H1 (cell line): ENCODE data around the gene C3orf20. TPM values are rescaled to one million over a fixed set of nuclear protein-coding genes. Genes with fewer than 3 reads are reported as not detected.

Experiments used
- CTCF ChIA-PET: fragments of 300-600 bp; sonication (Branson Sonifier 250); formaldehyde crosslinking; loops from one replicate; lab custom pipeline; 2021; ENCODE audit not compliant: partially characterized antibody; lab: Charles Lee
- POLR2A ChIA-PET: fragments of 300-600 bp; sonication (Branson Sonifier 250); formaldehyde crosslinking; loops from one replicate; lab custom pipeline; 2021; ENCODE audit warnings: inconsistent platforms; ENCODE audit not compliant: partially characterized antibody; lab: Charles Lee
- DNase-seq, 2 experiments: peaks; one replicate each; pipeline versions ENCODE4 v3.0.0 to v3.0.0-alpha.2; 2010 to 2022; ENCODE audit warnings: low spot score in 2 of 2, low read depth in 1 of 2, mixed read lengths in 1 of 2
- FAIRE-seq: peaks from 2 replicates; lab custom pipeline; 2011; peaks lifted over from hg19 to GRCh38; lab: Jason Lieb, UNC
- H2AFZ ChIP-seq: 2 replicates; pipeline ENCODE4 v1.8.1; 2012; ENCODE audit warnings: low read length, inconsistent platforms
- H2AK5ac ChIP-seq: 2 replicates; pipeline ENCODE4 v1.6.1; 2013; ENCODE audit warnings: low read depth, low read length
- H2BK120ac ChIP-seq: replicated peaks from 2 replicates; pipeline ENCODE3; 2013; ENCODE audit warnings: low read depth, low read length, inconsistent platforms
- H2BK12ac ChIP-seq: 2 replicates; pipeline ENCODE4 v1.6.1; 2013; ENCODE audit warnings: low read depth, low read length
- H2BK15ac ChIP-seq: 2 replicates; pipeline ENCODE4 v1.6.1; 2013; ENCODE audit warnings: low read length
- H2BK20ac ChIP-seq: 2 replicates; pipeline ENCODE4 v1.6.1; 2013; ENCODE audit warnings: low read length
- H2BK5ac ChIP-seq: 2 replicates; pipeline ENCODE4 v1.6.1; 2013; ENCODE audit warnings: low read depth, low read length
- H3K14ac ChIP-seq: 2 replicates; pipeline ENCODE4 v1.6.1; 2013; ENCODE audit warnings: inconsistent platforms; ENCODE audit not compliant: insufficient read length
- H3K18ac ChIP-seq: 2 replicates; pipeline ENCODE4 v1.6.1; 2013; ENCODE audit warnings: low read length; ENCODE audit errors: extremely low read depth
- H3K23ac ChIP-seq: 2 replicates; pipeline ENCODE4 v1.6.1; 2013; ENCODE audit warnings: inconsistent platforms; ENCODE audit not compliant: insufficient read length
- H3K23me2 ChIP-seq: 2 replicates; pipeline ENCODE4 v1.6.1; 2013; ENCODE audit warnings: low read depth, low read length
- H3K27ac ChIP-seq: 2 replicates; pipeline ENCODE4 v1.6.1; 2011; ENCODE audit warnings: low read depth, low read length, inconsistent platforms
- H3K27me3 ChIP-seq, 4 experiments: replicated peaks in 1 of 4; 1 replicate in 1 of 4; 2 replicates in 3 of 4; pipeline versions ENCODE4 v1.6.1 to v1.8.1; 2011 to 2013; ENCODE audit warnings: low read length in 3 of 4, mild to moderate bottlenecking in 3 of 4, inconsistent platforms in 2 of 4, mixed read lengths in 2 of 4, moderate library complexity in 1 of 4; ENCODE audit not compliant: control insufficient read depth in 3 of 4, insufficient read depth in 3 of 4; ENCODE audit errors: extremely low read depth in 1 of 4
- H3K36me3 ChIP-seq, 4 experiments: 2 replicates each; pipeline versions ENCODE4 v1.6.1 to v1.8.1; 2011 to 2013; ENCODE audit warnings: mild to moderate bottlenecking in 4 of 4, low read length in 3 of 4, moderate library complexity in 2 of 4, control low read depth in 1 of 4, inconsistent platforms in 1 of 4; ENCODE audit not compliant: insufficient read depth in 4 of 4, control insufficient read depth in 2 of 4
- H3K4ac ChIP-seq: replicated peaks from 2 replicates; pipeline ENCODE3; 2013; ENCODE audit warnings: low read length, low read depth, mixed read lengths, inconsistent platforms; ENCODE audit not compliant: insufficient read length
- H3K4me1 ChIP-seq, 4 experiments: replicated peaks in 1 of 4; 1 replicate in 1 of 4; 2 replicates in 3 of 4; pipeline versions ENCODE4 v1.6.1 to v1.8.1; 2011 to 2013; ENCODE audit warnings: low read length in 3 of 4, inconsistent platforms in 2 of 4, mixed read lengths in 1 of 4; ENCODE audit not compliant: insufficient read depth in 4 of 4, control insufficient read depth in 3 of 4
- H3K4me2 ChIP-seq, 2 experiments: 2 replicates each; pipeline versions ENCODE4 v1.6.1 to v1.8.1; 2011 to 2013; ENCODE audit warnings: low read depth in 2 of 2, low read length in 2 of 2, control low read depth in 1 of 2, inconsistent platforms in 1 of 2, mild to moderate bottlenecking in 1 of 2; ENCODE audit not compliant: insufficient read depth in 1 of 2
- H3K4me3 ChIP-seq, 4 experiments: fragments of 200-600, 300-600 bp in 1 of 4; sonication (generic), shearing (Covaris generic), sonication (Bioruptor Twin) in 1 of 4; 2 replicates each; pipeline versions ENCODE4 v1.5.1 to v1.8.1; 2011 to 2016; ENCODE audit warnings: low read length in 4 of 4, low read depth in 3 of 4, control low read depth in 2 of 4, inconsistent platforms in 2 of 4, mild to moderate bottlenecking in 2 of 4, mixed read lengths in 1 of 4, moderate library complexity in 1 of 4; ENCODE audit not compliant: insufficient read depth in 2 of 4; ENCODE audit errors: extremely low read depth in 1 of 4
- H3K56ac ChIP-seq: replicated peaks from 2 replicates; pipeline ENCODE3; 2013; ENCODE audit warnings: low read depth, mild to moderate bottlenecking, mixed read lengths, low read length, inconsistent platforms; ENCODE audit not compliant: insufficient read length
- H3K79me1 ChIP-seq: 2 replicates; pipeline ENCODE4 v1.6.1; 2013; ENCODE audit warnings: low read depth, low read length, control low read depth
- H3K79me2 ChIP-seq, 2 experiments: 2 replicates each; pipeline versions ENCODE4 v1.6.1 to v1.8.1; 2012 to 2013; ENCODE audit warnings: low read length in 2 of 2, mild to moderate bottlenecking in 2 of 2, inconsistent platforms in 1 of 2; ENCODE audit not compliant: insufficient read depth in 2 of 2, control insufficient read depth in 1 of 2
- H3K9ac ChIP-seq, 4 experiments: replicated peaks in 1 of 4; 1 replicate in 1 of 4; 2 replicates in 3 of 4; pipeline versions ENCODE4 v1.6.1 to v1.8.1; 2011 to 2013; ENCODE audit warnings: low read depth in 3 of 4, low read length in 3 of 4, control low read depth in 2 of 4, mild to moderate bottlenecking in 2 of 4, moderate library complexity in 2 of 4, inconsistent platforms in 1 of 4; ENCODE audit errors: extremely low read depth in 1 of 4
- H3K9me3 ChIP-seq, 2 experiments: 2 replicates each; pipeline versions ENCODE4 v1.6.1 to v1.8.1; 2012 to 2013; ENCODE audit warnings: mild to moderate bottlenecking in 2 of 2, moderate library complexity in 2 of 2, control low read depth in 1 of 2, inconsistent platforms in 1 of 2, low read depth in 1 of 2, low read length in 1 of 2, mixed read lengths in 1 of 2; ENCODE audit not compliant: insufficient read depth in 2 of 2
- H4K20me1 ChIP-seq, 2 experiments: replicated peaks in 1 of 2; 2 replicates each; pipeline versions ENCODE3 to v1.8.1; 2011 to 2013; ENCODE audit warnings: inconsistent platforms in 2 of 2, low read length in 2 of 2, mild to moderate bottlenecking in 1 of 2; ENCODE audit not compliant: insufficient read depth in 2 of 2, control insufficient read depth in 1 of 2
- H4K5ac ChIP-seq: 2 replicates; pipeline ENCODE4 v1.6.1; 2013; ENCODE audit warnings: low read length, low read depth, mixed read lengths, inconsistent platforms; ENCODE audit not compliant: insufficient read length
- H4K8ac ChIP-seq: 2 replicates; pipeline ENCODE4 v1.8.0; 2013; ENCODE audit warnings: mild to moderate bottlenecking, moderate library complexity, low read length, inconsistent platforms; ENCODE audit not compliant: insufficient read depth; ENCODE audit errors: extremely low read depth
- H4K91ac ChIP-seq: replicated peaks from 2 replicates; pipeline ENCODE3; 2013; ENCODE audit warnings: low read length, mixed read lengths, inconsistent platforms; ENCODE audit not compliant: insufficient read length
- ASH2L ChIP-seq: fragments of 200-600, 300-600 bp; sonication (generic); IDR thresholded peaks from one replicate; pipeline ENCODE4 v1.7.1; 2017; ENCODE audit warnings: low read length
- BCL11A ChIP-seq, 2 experiments: IDR thresholded peaks; one replicate each; pipeline ENCODE4 v1.6.1; 2011; ENCODE audit warnings: low read depth in 2 of 2, low read length in 2 of 2, mild to moderate bottlenecking in 2 of 2
- CBX5 ChIP-seq: fragments of 300-800, 300-1000 bp; sonication (generic); IDR thresholded peaks from 2 replicates; pipeline ENCODE4 v1.7.1; 2016; ENCODE audit warnings: antibody characterized with exemption, low read length, low read depth
- EGR1 ChIP-seq: IDR thresholded peaks from 2 replicates; pipeline ENCODE4 v1.6.1; 2011; ENCODE audit warnings: low read depth, low read length, borderline replicate concordance
- EZH2 ChIP-seq: fragments of 200-600 bp; sonication (generic); IDR thresholded peaks from 2 replicates; pipeline ENCODE4 v1.7.1; 2012; ENCODE audit warnings: low read depth, mild to moderate bottlenecking, moderate library complexity, low read length, inconsistent platforms; ENCODE audit not compliant: severe bottlenecking
- GABPA ChIP-seq: IDR thresholded peaks from 2 replicates; pipeline ENCODE4 v1.6.1; 2011; ENCODE audit warnings: mild to moderate bottlenecking, low read length, moderate library complexity, borderline replicate concordance; ENCODE audit not compliant: insufficient read depth
- HDAC6 ChIP-seq: IDR thresholded peaks from one replicate; pipeline ENCODE4 v1.7.1; 2012; ENCODE audit warnings: low read depth, mild to moderate bottlenecking, inconsistent platforms, low read length, moderate library complexity
- JUND ChIP-seq: IDR thresholded peaks from 2 replicates; pipeline ENCODE4 v1.6.1; 2011; ENCODE audit warnings: mild to moderate bottlenecking, improper control_type of control experiment, low read length
- KDM1A ChIP-seq: fragments of 200-600, 300-600 bp; sonication (generic); IDR thresholded peaks from 2 replicates; pipeline ENCODE4 v1.7.1; 2016; ENCODE audit warnings: mild to moderate bottlenecking, low read length, borderline replicate concordance
- SP1 ChIP-seq: IDR thresholded peaks from 2 replicates; pipeline ENCODE4 v1.6.1; 2011; ENCODE audit warnings: low read depth, low read length
- SRF ChIP-seq: IDR thresholded peaks from 2 replicates; pipeline ENCODE4 v1.6.1; 2011; ENCODE audit warnings: mild to moderate bottlenecking, low read depth, low read length, moderate library complexity
- TAF1 ChIP-seq: IDR thresholded peaks from 2 replicates; pipeline ENCODE4 v1.6.1; 2011; ENCODE audit warnings: mild to moderate bottlenecking, low read depth, low read length
- YY1 ChIP-seq: IDR thresholded peaks from 2 replicates; pipeline ENCODE4 v1.6.1; 2011; ENCODE audit warnings: low read depth, mild to moderate bottlenecking, low read length
- WGBS, 2 experiments: shearing (Covaris generic) in 1 of 2; methylation state at CpG; one replicate each; pipeline versions ENCODE4 v1.1.6 to v1.1.7; 2013 to 2015; ENCODE audit warnings: low lambda C conversion rate in 2 of 2, mixed read lengths in 2 of 2, inconsistent platforms in 1 of 2, low coverage in 1 of 2, missing lambda C conversion rate in 1 of 2; ENCODE audit not compliant: insufficient replicate concordance in 2 of 2, insufficient coverage in 1 of 2, insufficient read length in 1 of 2; ENCODE audit errors: extremely low coverage in 1 of 2, missing lambda C conversion rate in 1 of 2; 5-methylcytosine and 5-hydroxymethylcytosine counted together
- polyA plus RNA-seq, 7 experiments: library from polyadenylated mRNA; depleted of rRNA in 3 of 7; stranded (reverse) in 5 of 7; unstranded in 2 of 7; fragments of >200 nt in 5 of 7; fragments of 200-250 nt in 2 of 7; gene quantifications; 1 replicate in 5 of 7; 2 replicates in 1 of 7; 4 replicates in 1 of 7; pipeline versions ENCODE4 v1.2.1 to v1.2.3, GENCODE V29; 2011 to 2013; ENCODE audit warnings: missing spikeins in 2 of 7, mixed read lengths in 2 of 7
- total RNA-seq: library from RNA; stranded (reverse); fragmentation: NEBNext Ultra II Directional; extraction: Animal tissue kit (Norgen Biotek cat#: 25700); gene quantifications from 2 replicates; pipeline ENCODE4 v1.2.1, GENCODE V29; 2021
- TF ChIP-seq, protein P1 (sequence below): IDR thresholded peaks from 2 replicates; pipeline ENCODE4 v1.6.1; 2012; ENCODE audit warnings: inconsistent platforms
- TF ChIP-seq, protein P2 (sequence below): IDR thresholded peaks from 2 replicates; pipeline ENCODE4 v1.6.1; 2012; ENCODE audit warnings: inconsistent platforms

C3orf20 gene
- total and polyA plus RNA-seq, 2 of the 8 experiments (the other 6 are each of a cell fraction or from before 2014, with no cell fraction given) = not detected

DNA sequence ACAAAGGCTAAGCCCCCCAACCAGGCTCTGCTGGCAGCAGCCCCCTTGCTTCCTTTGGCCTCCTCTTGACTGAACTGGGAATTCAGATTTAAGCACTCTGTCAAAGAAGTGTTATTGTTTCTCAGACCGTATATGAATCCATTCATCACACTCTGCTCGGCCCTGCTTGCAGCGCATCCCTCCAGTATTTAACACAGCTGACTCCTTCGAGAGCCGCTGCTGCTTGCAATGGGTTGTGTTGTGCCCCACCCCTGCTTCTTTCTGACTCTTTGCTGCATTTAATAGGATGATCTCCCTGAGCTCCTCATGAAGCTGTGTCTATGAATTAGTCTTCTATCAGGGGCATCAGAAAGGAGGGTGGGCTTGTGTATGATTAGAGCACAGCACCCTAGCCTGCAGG is 31.2 kb downstream of the C3orf20 start:
- H2BK5ac ChIP-seq = no peak overlapping the region
- H3K27ac ChIP-seq = no peak overlapping the region
- H3K23me2 ChIP-seq = peaks cover 3% of the 10 kb centered on the region; the same call in 1 of the 2 replicates
- H3K56ac ChIP-seq = no peak overlapping the region
- 89% methylated on average over 5 of the region's 5 CpGs; no CpG with 5 or more reads in 1 of the 2 experiments for WGBS, 2 experiments
- H3K79me1 ChIP-seq = no peaks in the 10 kb centered on the region
- no peak overlapping the region for H3K4me3 ChIP-seq
- no peak overlapping the region for H2BK20ac ChIP-seq
- no peak overlapping the region for H4K91ac ChIP-seq
- no peak overlapping the region for H4K5ac ChIP-seq
- no peaks in the 10 kb centered on the region for H4K20me1 ChIP-seq
- H2BK12ac ChIP-seq = no peak overlapping the region
- H3K4ac ChIP-seq = no peak overlapping the region
- no peaks in the 10 kb centered on the region for H3K9me3 ChIP-seq
- no peak overlapping the region for H2BK120ac ChIP-seq
- FAIRE-seq = no peak
- ChIA-PET CTCF (interaction anchor here (0.9 to 2.6 kb wide), 2 partner anchors 55 to 75 kb away, joined by 3 to 6 read pairs; no protein-coding TSS in a partner anchor), POLR2A (no interaction called here)
- no peak overlapping the region for H2BK15ac ChIP-seq
- no peak overlapping the region for H3K23ac ChIP-seq
- H3K27me3 ChIP-seq = no peaks in the 10 kb centered on the region
- H3K9ac ChIP-seq = no peak overlapping the region
- no peak overlapping the region for H3K4me2 ChIP-seq
- no peak overlapping the region for H4K8ac ChIP-seq
- H3K4me1 ChIP-seq = no peaks in the 10 kb centered on the region
- H2AFZ ChIP-seq = no peak overlapping the region
- no peak overlapping the region for H3K18ac ChIP-seq
- DNase-seq = peak in 1 of 2 experiments; percentile 32
- no peaks in the 10 kb centered on the region for H3K79me2 ChIP-seq
- H3K14ac ChIP-seq = no peak overlapping the region
- H3K36me3 ChIP-seq = no peaks in the 10 kb centered on the region
- H2AK5ac ChIP-seq = no peak overlapping the region
- TF ChIP-seq, protein P1, sequence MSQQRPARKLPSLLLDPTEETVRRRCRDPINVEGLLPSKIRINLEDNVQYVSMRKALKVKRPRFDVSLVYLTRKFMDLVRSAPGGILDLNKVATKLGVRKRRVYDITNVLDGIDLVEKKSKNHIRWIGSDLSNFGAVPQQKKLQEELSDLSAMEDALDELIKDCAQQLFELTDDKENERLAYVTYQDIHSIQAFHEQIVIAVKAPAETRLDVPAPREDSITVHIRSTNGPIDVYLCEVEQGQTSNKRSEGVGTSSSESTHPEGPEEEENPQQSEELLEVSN = no peak
- TF ChIP-seq GABPA (no peak), SRF (no peak), EGR1 (no peak), BCL11A (IDR thresholded peaks at IDR 0.05; ENCODE audit: low read depth in 2 of 2, low read length in 2 of 2) (no peak), TAF1 (no peak), JUND (no peak), CBX5 (no peak), YY1 (no peak), ASH2L (no peak), SP1 (no peak), KDM1A (no peak), HDAC6 (no peak), EZH2 (no peak)
- TF ChIP-seq, protein P2, sequence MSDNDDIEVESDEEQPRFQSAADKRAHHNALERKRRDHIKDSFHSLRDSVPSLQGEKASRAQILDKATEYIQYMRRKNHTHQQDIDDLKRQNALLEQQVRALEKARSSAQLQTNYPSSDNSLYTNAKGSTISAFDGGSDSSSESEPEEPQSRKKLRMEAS = no peak
